Measurements from ENCODE around the gene ATP2C2.

Gene ATP2C2

DNA sequence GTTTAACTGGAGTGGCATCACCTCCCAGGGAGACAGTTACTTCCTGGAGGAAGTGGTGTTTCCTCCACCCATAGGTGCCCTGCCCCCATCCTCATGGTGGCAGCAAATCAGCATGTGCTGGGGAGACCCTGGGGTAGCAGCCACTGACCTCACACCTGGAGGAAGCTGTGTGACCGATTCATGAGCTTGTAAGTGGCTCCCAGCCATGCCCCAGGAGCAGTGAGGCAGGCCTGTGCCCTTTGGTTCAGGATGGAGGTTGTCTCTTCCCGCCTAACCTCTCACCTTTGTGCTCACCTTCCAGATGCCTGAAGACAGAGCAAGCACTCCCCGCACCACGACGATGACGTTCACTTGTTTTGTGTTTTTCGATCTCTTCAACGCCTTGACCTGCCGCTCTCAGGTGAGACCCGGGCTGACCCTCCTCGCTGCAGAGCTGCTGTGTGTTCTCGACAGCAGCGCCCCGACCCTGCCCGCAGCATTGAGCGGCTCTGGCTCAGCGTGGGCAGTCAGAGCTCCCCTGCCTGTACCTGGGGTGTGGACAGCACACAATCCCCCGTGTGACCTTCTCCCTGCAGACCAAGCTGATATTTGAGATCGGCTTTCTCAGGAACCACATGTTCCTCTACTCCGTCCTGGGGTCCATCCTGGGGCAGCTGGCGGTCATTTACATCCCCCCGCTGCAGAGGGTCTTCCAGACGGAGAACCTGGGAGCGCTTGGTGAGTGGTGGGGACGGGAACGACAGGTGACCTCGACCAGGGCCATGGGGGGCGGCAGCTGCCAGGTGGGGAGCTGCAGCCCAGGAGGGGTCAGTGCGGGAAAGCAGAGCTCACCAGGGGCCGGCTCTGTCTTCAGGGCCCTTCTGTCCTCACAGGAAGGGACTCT lies 93.3 kb downstream of the ATP2C2 start:
- DNase-seq (ENCODE audit: insufficient read length, low spot score): no peak
- no peak for TF ChIP-seq PAX5 (IDR thresholded peaks at IDR 0.05; ENCODE audit: insufficient read depth, low read length, severe bottlenecking)
- no peak for TF ChIP-seq TAF1 (IDR thresholded peaks at IDR 0.05; ENCODE audit: low read depth, low read length)
- no peak for FAIRE-seq

- no peak for FAIRE-seq
- no peak for TF ChIP-seq POLR2A (IDR thresholded peaks at IDR 0.05; ENCODE audit: low read depth, low read length)
- no peak for TF ChIP-seq SPI1 (IDR thresholded peaks at IDR 0.05; ENCODE audit: low read depth, low read length)
- no peak for TF ChIP-seq PAX5 (IDR thresholded peaks at IDR 0.05; ENCODE audit: insufficient read depth, low read length, severe bottlenecking)
- TF ChIP-seq POLR2AphosphoS5 (IDR thresholded peaks at IDR 0.05; ENCODE audit: low read depth, low read length): no peak
- no peak for TF ChIP-seq TAF1 (IDR thresholded peaks at IDR 0.05; ENCODE audit: low read depth, low read length)
- TF ChIP-seq POU2F2 (IDR thresholded peaks at IDR 0.05; ENCODE audit: low read depth, low read length): no peak
These were observed 94.2 kb downstream of the ATP2C2 start for GRCh38 chr16:84462296-84463210.

GRCh38 chr16:84463221-84463620 lies 94.9 kb downstream of the ATP2C2 start:
- DNase-seq (ENCODE audit: insufficient read length, low spot score) (no peak), FAIRE-seq (no peak)
- TF ChIP-seq SPI1 (IDR thresholded peaks at IDR 0.05; ENCODE audit: low read depth, low read length) (no peak), POLR2AphosphoS5 (IDR thresholded peaks at IDR 0.05; ENCODE audit: low read depth, low read length) (no peak), PAX5 (IDR thresholded peaks at IDR 0.05; ENCODE audit: insufficient read depth, low read length, severe bottlenecking) (no peak), POU2F2 (IDR thresholded peaks at IDR 0.05; ENCODE audit: low read depth, low read length) (no peak), TAF1 (IDR thresholded peaks at IDR 0.05; ENCODE audit: low read depth, low read length) (no peak), POLR2A (IDR thresholded peaks at IDR 0.05; ENCODE audit: low read depth, low read length) (no peak)

More at GRCh38 chr16:84462296-84463210, 94.2 kb downstream of the ATP2C2 start:
- no peak for DNase-seq (ENCODE audit: insufficient read length, low spot score)

DNA sequence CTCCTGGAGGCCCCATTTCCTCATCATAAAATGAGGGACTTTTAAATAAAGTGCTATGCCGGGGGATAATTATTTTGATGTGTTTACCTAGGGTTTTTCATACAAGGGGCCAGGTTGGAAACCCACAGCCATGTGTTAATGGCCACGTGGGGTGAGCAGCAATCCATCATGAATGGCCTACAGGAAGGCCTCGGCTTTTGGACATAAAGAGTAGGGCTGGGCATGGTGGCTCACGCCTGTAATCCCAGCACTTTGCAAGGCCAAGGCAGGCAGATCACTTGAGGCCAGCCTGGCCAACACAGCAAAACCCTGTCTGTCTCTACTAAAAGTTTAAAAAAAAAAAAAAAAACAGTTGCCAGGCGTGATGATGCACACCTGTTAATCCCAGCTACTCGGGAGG lies 95.8 kb downstream of the ATP2C2 start:
- no peak for DNase-seq (ENCODE audit: insufficient read length, low spot score)
- no peak for FAIRE-seq
- no peak for TF ChIP-seq PAX5 (IDR thresholded peaks at IDR 0.05; ENCODE audit: insufficient read depth, low read length, severe bottlenecking)
- TF ChIP-seq POLR2A (IDR thresholded peaks at IDR 0.05; ENCODE audit: low read depth, low read length): no peak

DNA sequence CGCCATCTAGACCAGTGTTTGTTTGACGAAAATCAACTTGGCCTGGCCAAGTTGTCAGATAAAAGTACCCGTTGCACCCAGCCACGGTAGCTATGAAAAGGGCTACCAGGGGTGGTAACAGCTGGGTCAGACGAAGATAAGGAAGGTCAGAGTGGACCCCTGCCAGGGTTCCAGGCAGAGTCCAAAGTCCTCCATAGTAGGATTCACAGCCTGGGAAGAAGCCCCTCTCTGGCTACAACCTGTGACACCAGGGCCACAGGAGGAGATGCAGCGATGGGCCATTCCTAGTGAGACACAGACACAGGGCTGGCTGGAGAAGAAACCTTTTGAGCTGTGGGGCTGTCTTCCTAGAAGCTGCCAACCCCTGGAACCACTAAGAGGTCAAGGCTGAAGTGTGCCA lies 96.8 kb downstream of the ATP2C2 start:
- DNase-seq (ENCODE audit: insufficient read length, low spot score) (no peak), FAIRE-seq (no peak)
- no peak for TF ChIP-seq SPI1 (IDR thresholded peaks at IDR 0.05; ENCODE audit: low read depth, low read length)
- no peak for TF ChIP-seq POLR2AphosphoS5 (IDR thresholded peaks at IDR 0.05; ENCODE audit: low read depth, low read length)

GRCh38 chr16:84466692-84467091 lies 98.4 kb downstream of the ATP2C2 start:
- TF ChIP-seq POLR2A (IDR thresholded peaks at IDR 0.05; ENCODE audit: low read depth, low read length): no peak
- TF ChIP-seq TAF1 (IDR thresholded peaks at IDR 0.05; ENCODE audit: low read depth, low read length): no peak
- no peak for TF ChIP-seq SPI1 (IDR thresholded peaks at IDR 0.05; ENCODE audit: low read depth, low read length)
- no peak for TF ChIP-seq PAX5 (IDR thresholded peaks at IDR 0.05; ENCODE audit: insufficient read depth, low read length, severe bottlenecking)
- TF ChIP-seq POLR2AphosphoS5 (IDR thresholded peaks at IDR 0.05; ENCODE audit: low read depth, low read length): no peak
- no peak for TF ChIP-seq POU2F2 (IDR thresholded peaks at IDR 0.05; ENCODE audit: low read depth, low read length)
- FAIRE-seq: no peak
- DNase-seq (ENCODE audit: insufficient read length, low spot score): no peak

GRCh38 chr16:84467256-84467655 lies 98.9 kb downstream of the ATP2C2 start:
- no peak for TF ChIP-seq POLR2A (IDR thresholded peaks at IDR 0.05; ENCODE audit: low read depth, low read length)
- no peak for TF ChIP-seq PAX5 (IDR thresholded peaks at IDR 0.05; ENCODE audit: insufficient read depth, low read length, severe bottlenecking)
- TF ChIP-seq SPI1 (IDR thresholded peaks at IDR 0.05; ENCODE audit: low read depth, low read length): no peak
- no peak for TF ChIP-seq TAF1 (IDR thresholded peaks at IDR 0.05; ENCODE audit: low read depth, low read length)
- TF ChIP-seq POU2F2 (IDR thresholded peaks at IDR 0.05; ENCODE audit: low read depth, low read length): no peak
- TF ChIP-seq POLR2AphosphoS5 (IDR thresholded peaks at IDR 0.05; ENCODE audit: low read depth, low read length): no peak
- FAIRE-seq: no peak
- no peak for DNase-seq (ENCODE audit: insufficient read length, low spot score)

GRCh38 chr16:84467709-84468108 lies 99.4 kb downstream of the ATP2C2 start:
- no peak for TF ChIP-seq POU2F2 (IDR thresholded peaks at IDR 0.05; ENCODE audit: low read depth, low read length)
- no peak for TF ChIP-seq TAF1 (IDR thresholded peaks at IDR 0.05; ENCODE audit: low read depth, low read length)
- TF ChIP-seq SPI1 (IDR thresholded peaks at IDR 0.05; ENCODE audit: low read depth, low read length): no peak
- no peak for TF ChIP-seq PAX5 (IDR thresholded peaks at IDR 0.05; ENCODE audit: insufficient read depth, low read length, severe bottlenecking)
- no peak for TF ChIP-seq POLR2AphosphoS5 (IDR thresholded peaks at IDR 0.05; ENCODE audit: low read depth, low read length)
- no peak for TF ChIP-seq POLR2A (IDR thresholded peaks at IDR 0.05; ENCODE audit: low read depth, low read length)
- no peak for FAIRE-seq

GRCh38 chr16:84471316-84471715 lies 103.0 kb downstream of the ATP2C2 start:
- DNase-seq (ENCODE audit: insufficient read length, low spot score): no peak
- TF ChIP-seq TAF1 (IDR thresholded peaks at IDR 0.05; ENCODE audit: low read depth, low read length) (no peak), POLR2AphosphoS5 (IDR thresholded peaks at IDR 0.05; ENCODE audit: low read depth, low read length) (no peak), POU2F2 (IDR thresholded peaks at IDR 0.05; ENCODE audit: low read depth, low read length) (no peak), SPI1 (IDR thresholded peaks at IDR 0.05; ENCODE audit: low read depth, low read length) (no peak), POLR2A (IDR thresholded peaks at IDR 0.05; ENCODE audit: low read depth, low read length) (no peak), PAX5 (IDR thresholded peaks at IDR 0.05; ENCODE audit: insufficient read depth, low read length, severe bottlenecking) (no peak)
- FAIRE-seq: no peak

More at GRCh38 chr16:84467709-84468108, 99.4 kb downstream of the ATP2C2 start:
- DNase-seq (ENCODE audit: insufficient read length, low spot score): no peak
